NCI-H2081 treated with DMSO at 0.1 percent for 48 hours (cell line): ENCODE data around the gene DNAH9.

Source experiments
- DNase-seq: peaks from one replicate; lab custom pipeline; 2025; lab: John Stamatoyannopoulos, UW

DNAH9 gene

GRCh38 chr17:11840831-11841230 is 242.6 kb downstream of the DNAH9 start:
- DNase-seq: no peak

- no peak for DNase-seq
Observed at GRCh38 chr17:11848330-11848729, 250.1 kb downstream of the DNAH9 start.

GRCh38 chr17:11852231-11852630 is 254.0 kb downstream of the DNAH9 start:
- DNase-seq: no peak

GRCh38 chr17:11852912-11853311 is 254.6 kb downstream of the DNAH9 start:
- no peak for DNase-seq

GRCh38 chr17:11853321-11854151 is 255.3 kb downstream of the DNAH9 start:
- no peak for DNase-seq

- no peak for DNase-seq
Observed at GRCh38 chr17:11855306-11855705, 257.0 kb downstream of the DNAH9 start.

GRCh38 chr17:11857006-11857405 is 258.7 kb downstream of the DNAH9 start:
- no peak for DNase-seq

GRCh38 chr17:11869680-11870394 is 271.6 kb downstream of the DNAH9 start:
- no peak for DNase-seq

- DNase-seq: no peak
Observed at GRCh38 chr17:11871773-11872172, 273.5 kb downstream of the DNAH9 start.

GRCh38 chr17:11874756-11875155 is 276.5 kb downstream of the DNAH9 start:
- DNase-seq: no peak

- no peak for DNase-seq
Observed at GRCh38 chr17:11880714-11881113, 282.4 kb downstream of the DNAH9 start.

- no peak for DNase-seq
Observed at GRCh38 chr17:11882716-11883115, 284.4 kb downstream of the DNAH9 start.

- DNase-seq: no peak
Observed at GRCh38 chr17:11885051-11885450, 286.8 kb downstream of the DNAH9 start.

GRCh38 chr17:11889266-11889665 is 291.0 kb downstream of the DNAH9 start:
- DNase-seq: no peak

GRCh38 chr17:11893862-11894261 is 295.6 kb downstream of the DNAH9 start:
- DNase-seq: no peak

- DNase-seq: no peak
Observed at GRCh38 chr17:11896199-11896598, 297.9 kb downstream of the DNAH9 start.

- no peak for DNase-seq
Observed at GRCh38 chr17:11898526-11899235, 300.4 kb downstream of the DNAH9 start.

GRCh38 chr17:11899537-11899942 is 301.3 kb downstream of the DNAH9 start:
- DNase-seq: no peak

GRCh38 chr17:11900041-11900476 is 301.8 kb downstream of the DNAH9 start:
- DNase-seq: no peak

GRCh38 chr17:11900655-11901054 is 302.4 kb downstream of the DNAH9 start:
- no peak for DNase-seq

GRCh38 chr17:11901931-11902330 is 303.7 kb downstream of the DNAH9 start:
- DNase-seq: no peak

- no peak for DNase-seq
Observed at GRCh38 chr17:11908711-11909146, 310.5 kb downstream of the DNAH9 start.

- no peak for DNase-seq
Observed at GRCh38 chr17:11909348-11909747, 311.1 kb downstream of the DNAH9 start.
